Pancreas (tissue), 10 donors: ENCODE results near the gene MEG3. TPM values are rescaled to one million over a fixed set of nuclear protein-coding genes. Genes with fewer than 3 reads are reported as not detected.

ENCODE experiments used
- ATAC-seq, 4 donors: fragments of 200-7000 bp; cut with Tn5 transposase; one replicate each; pipeline versions ENCODE4 v1.8.0 to v1.9.1; 2020; ENCODE audit warnings: mild to moderate bottlenecking in 4 of 4, moderate library complexity in 4 of 4
- DNase-seq, 6 donors: peaks; one replicate each; pipeline ENCODE4 v3.0.0-alpha.2; 2020
- FAIRE-seq: peaks from 2 replicates; lab custom pipeline; 2012; peaks lifted over from hg19 to GRCh38; lab: Jason Lieb, UNC
- H3K27ac ChIP-seq, 4 donors: fragments of 200-600 bp; sonication (generic); 1 replicate in 3 of 4; 2 replicates in 1 of 4; pipeline versions ENCODE4 v1.5.0 to v1.8.0; 2020
- H3K27me3 ChIP-seq, 4 donors: fragments of 200-600 bp; one replicate each; pipeline ENCODE4 v1.8.0; 2021
- H3K36me3 ChIP-seq, 3 donors: fragments of 200-600 bp; sonication (generic) in 1 of 3; one replicate each; pipeline versions ENCODE4 v1.5.0 to v1.8.0; 2020 to 2021
- H3K4me1 ChIP-seq, 3 donors: fragments of 200-600 bp; one replicate each; pipeline ENCODE4 v1.8.0; 2021
- H3K4me3 ChIP-seq, 4 donors: fragments of 200-600 bp; sonication (generic) in 2 of 4; one replicate each; pipeline versions ENCODE4 v1.5.0 to v1.8.0; 2020 to 2021
- H3K9me3 ChIP-seq, 4 donors: fragments of 200-600 bp; one replicate each; pipeline ENCODE4 v1.8.0; 2021
- CTCF ChIP-seq, 4 donors: fragments of 200-600 bp; sonication (generic) in 3 of 4; IDR thresholded peaks; one replicate each; pipeline versions ENCODE4 v1.5.0 to v1.8.0; 2021; ENCODE audit warnings: antibody characterized with exemption in 4 of 4
- WGBS, 2 donors: extraction: QIAGEN DNeasy Blood & Tissue Kit; methylation state at CpG; one replicate each; pipeline ENCODE4 v1.1.7; 2013; 5-methylcytosine and 5-hydroxymethylcytosine counted together
- intact Hi-C, 3 donors: fragments of 100-400 bp; cut with DNase I; formaldehyde crosslinking; loops; one replicate each; pipeline versions ENCODE4 v1.11.1 to v1.14.2; 2022
- polyA plus RNA-seq, 2 donors: library from polyadenylated mRNA; stranded (reverse); fragments of 200-250 nt; gene quantifications; one replicate each; pipeline ENCODE4 v1.2.3, GENCODE V29; 2013
- total RNA-seq, 6 donors: library from RNA; stranded (reverse); fragmentation: NEBNext Ultra II Directional in 4 of 6; extraction: Animal tissue kit (Norgen Biotek cat#: 25700) in 4 of 6; gene quantifications; one replicate each; pipeline versions ENCODE4 v1.2.1 to v1.2.4, GENCODE V29; 2021 to 2023
- donor health status: healthy with polysubstance abuse.
- donor health status: DM: no; HTN: no; CAD: no; lungs with moderate emphysema.
- donor health status: DM: no; HTN: no; CAD: no.
- donor health status: control.
- donor health status: control.
- donor health status: Bipolar disorder and iron deficiency.
- donor health status: DM: yes; HTN: yes; CAD: no.
- donor health status: DM: no; HTN: no; CAD: no.
- donor health status: DM: no; HTN: no; CAD: no.
- donor health status: DM: yes; HTN: yes; CAD: no.

The MEG3 gene
- total and polyA plus RNA-seq, 8 donors, result 78.8 to 1,150 (median 332) TPM

DNA sequence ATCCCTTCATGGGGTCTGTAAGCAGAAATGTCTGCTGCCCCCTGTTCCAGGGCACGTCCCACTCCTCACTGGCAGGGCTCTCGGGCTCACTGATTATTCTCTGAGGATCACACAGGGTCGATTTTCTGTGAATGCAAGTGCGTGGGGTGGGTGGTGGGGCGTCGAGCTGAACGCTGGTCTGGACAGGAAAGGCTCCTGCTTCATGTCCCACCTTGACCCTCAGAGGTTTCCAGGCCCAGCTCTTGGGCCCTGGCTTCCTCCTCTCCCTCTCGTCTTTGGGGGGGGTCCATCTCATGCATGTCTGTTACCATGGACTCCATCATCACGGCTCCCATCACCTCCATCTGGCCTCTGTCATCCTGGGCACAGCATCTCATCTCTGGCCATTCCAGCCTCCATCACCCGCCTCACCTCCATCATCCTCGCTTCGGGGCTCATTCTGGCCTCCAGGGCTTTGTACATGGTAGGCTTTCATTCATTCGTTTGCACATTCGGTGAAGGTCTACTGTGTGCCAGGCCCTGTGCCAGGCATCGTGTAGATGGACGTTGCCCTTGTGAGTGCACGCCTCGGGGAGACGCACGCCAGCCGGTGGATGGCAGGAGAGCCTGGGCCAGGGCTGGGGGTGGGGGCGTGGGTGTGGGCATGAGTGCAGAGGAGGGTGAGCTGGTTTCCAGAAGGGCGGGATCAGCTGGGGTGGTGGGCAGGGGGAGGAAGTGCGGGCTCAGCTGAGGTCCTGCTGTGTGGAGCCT, 42.9 kb downstream of the MEG3 start:
- intact Hi-C loops, result no loop called here
- no peaks in the 10 kb centered on the region for H3K36me3 ChIP-seq
- WGBS, 2 donors, result 68 to 83% methylated on average over 21 to 22 of the region's 24 CpGs
- H3K4me1 ChIP-seq, result no peaks in the 10 kb centered on the region
- H3K27ac ChIP-seq, result no peak overlapping the region
- TF ChIP-seq CTCF (IDR thresholded peaks at IDR 0.05), result no peak
- no peak for ATAC-seq
- no peak for FAIRE-seq
- DNase-seq, result peak in 2 of 6 donors; percentile 24 to 39
- H3K27me3 ChIP-seq, result no peaks in the 10 kb centered on the region
- H3K4me3 ChIP-seq, result no peak overlapping the region
- H3K9me3 ChIP-seq, result no peaks in the 10 kb centered on the region

GRCh38 chr14:100871234-100872186, 45.6 kb downstream of the MEG3 start:
- Histone ChIP-seq H3K4me1 (no peaks in the 10 kb centered on the region), H3K36me3 (no peaks in the 10 kb centered on the region), H3K9me3 (no peaks in the 10 kb centered on the region), H3K4me3 (no peak overlapping the region), H3K27ac (no peak overlapping the region), H3K27me3 (no peaks in the 10 kb centered on the region)
- intact Hi-C loops, result no loop called here
- peak in 1 of 6 donors; percentile 12 for DNase-seq
- TF ChIP-seq CTCF (IDR thresholded peaks at IDR 0.05), result no peak
- WGBS, 2 donors, result 63 to 72% methylated on average over 16 of the region's 16 CpGs
- ATAC-seq, result no peak
- no peak for FAIRE-seq

DNA sequence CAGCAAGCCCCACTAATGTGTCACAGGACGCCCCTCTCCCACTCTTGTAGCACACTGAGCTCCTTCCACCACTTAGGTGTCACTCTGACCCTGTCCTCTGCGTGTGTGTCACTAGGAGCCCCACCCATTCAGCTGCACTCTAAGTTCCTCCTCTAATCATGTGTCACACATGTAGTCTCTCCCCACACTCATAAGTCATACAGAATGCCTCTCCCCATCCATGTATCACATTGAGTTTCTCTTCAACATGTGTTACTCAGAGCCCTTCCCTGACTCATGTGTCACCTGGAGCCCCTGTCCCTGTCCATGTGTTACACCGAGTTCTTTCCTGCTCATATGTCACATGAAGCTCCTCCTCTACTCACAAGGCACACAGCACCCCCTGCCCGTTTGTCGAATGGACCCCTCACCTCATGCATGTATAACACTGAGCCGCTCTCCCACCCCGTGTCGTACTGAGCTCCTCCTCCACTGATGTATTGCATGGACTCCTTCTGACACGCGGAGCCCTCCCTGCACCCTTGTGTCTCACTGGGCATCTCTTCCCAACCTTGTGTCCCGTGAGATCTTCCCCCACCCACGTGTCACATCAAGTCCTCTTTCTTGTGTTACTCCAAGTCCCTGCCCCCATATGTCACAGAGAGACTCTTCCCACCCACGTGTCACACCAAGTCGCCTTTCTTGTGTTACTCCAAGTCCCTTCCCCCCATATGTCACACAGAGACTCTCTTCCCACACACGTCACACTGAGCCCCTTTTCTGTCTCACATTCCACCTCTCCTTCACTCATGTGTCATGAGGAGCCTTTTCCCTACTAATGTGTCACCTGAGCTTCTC, 46.6 kb downstream of the MEG3 start:
- no peak overlapping the region for H3K4me3 ChIP-seq
- DNase-seq, result peak in 2 of 6 donors; percentile 20 to 41
- FAIRE-seq, result no peak
- ATAC-seq, result peak in 3 of 4 donors; percentile 6 to 20 (median 9)
- H3K9me3 ChIP-seq, result no peaks in the 10 kb centered on the region
- H3K36me3 ChIP-seq, result no peaks in the 10 kb centered on the region
- intact Hi-C loops, result no loop called here
- H3K4me1 ChIP-seq, result no peaks in the 10 kb centered on the region
- 58 to 66% methylated on average over 15 of the region's 15 CpGs for WGBS, 2 donors
- no peak for TF ChIP-seq CTCF (IDR thresholded peaks at IDR 0.05)
- no peak overlapping the region for H3K27ac ChIP-seq
- H3K27me3 ChIP-seq, result no peaks in the 10 kb centered on the region

GRCh38 chr14:100873096-100873482, 47.2 kb downstream of the MEG3 start:
- FAIRE-seq (no peak), ATAC-seq (peak in 3 of 4 donors; percentile 9 to 22 (median 17)), DNase-seq (peak in 2 of 6 donors; percentile 13 to 41)
- no peaks in the 10 kb centered on the region for H3K4me1 ChIP-seq
- H3K36me3 ChIP-seq, result no peaks in the 10 kb centered on the region
- intact Hi-C loops, result no loop called here
- no peak overlapping the region for H3K27ac ChIP-seq
- H3K27me3 ChIP-seq, result no peaks in the 10 kb centered on the region
- 52 to 63% methylated on average over 3 of the region's 3 CpGs for WGBS, 2 donors
- H3K4me3 ChIP-seq, result no peak overlapping the region
- no peak for TF ChIP-seq CTCF (IDR thresholded peaks at IDR 0.05)
- H3K9me3 ChIP-seq, result no peaks in the 10 kb centered on the region
